ENCODE results near the gene DNAH2. TPM values are rescaled to one million over a fixed set of nuclear protein-coding genes. Genes with fewer than 3 reads are reported as not detected.
A peak's percentile ranks its signal among the peaks of the same experiment; 100 is the strongest.

Gene DNAH2
- total and polyA plus RNA-seq, 2 experiments from 2014 or later, result 0.77 to 2.1 TPM

- no peak for DNase-seq (ENCODE audit: low spot score)
- no peak overlapping the region for H2AFZ ChIP-seq
- no peaks in the 10 kb centered on the region for H3K9me2 ChIP-seq (replicated peaks; ENCODE audit: insufficient read depth)
- H3K4me1 ChIP-seq (ENCODE audit: insufficient read depth), result peaks cover 34% of the 10 kb centered on the region
- H3K27ac ChIP-seq, result peak overlapping the region; percentile 97
- no peaks in the 10 kb centered on the region for H4K20me1 ChIP-seq (ENCODE audit: insufficient read depth, poor library complexity, severe bottlenecking)
- no peak overlapping the region for H3K4me3 ChIP-seq
- WGBS (ENCODE audit: low lambda C conversion rate, missing lambda C conversion rate), result 42% methylated on average over 3 of the region's 3 CpGs
- TF ChIP-seq EZH2 (IDR thresholded peaks at IDR 0.05; ENCODE audit: borderline replicate concordance) (no peak), EZH2phosphoT487 (IDR thresholded peaks at IDR 0.05; ENCODE audit: low read depth, severe bottlenecking, unreplicated experiment) (no peak)
- TF ChIP-seq, protein P1, sequence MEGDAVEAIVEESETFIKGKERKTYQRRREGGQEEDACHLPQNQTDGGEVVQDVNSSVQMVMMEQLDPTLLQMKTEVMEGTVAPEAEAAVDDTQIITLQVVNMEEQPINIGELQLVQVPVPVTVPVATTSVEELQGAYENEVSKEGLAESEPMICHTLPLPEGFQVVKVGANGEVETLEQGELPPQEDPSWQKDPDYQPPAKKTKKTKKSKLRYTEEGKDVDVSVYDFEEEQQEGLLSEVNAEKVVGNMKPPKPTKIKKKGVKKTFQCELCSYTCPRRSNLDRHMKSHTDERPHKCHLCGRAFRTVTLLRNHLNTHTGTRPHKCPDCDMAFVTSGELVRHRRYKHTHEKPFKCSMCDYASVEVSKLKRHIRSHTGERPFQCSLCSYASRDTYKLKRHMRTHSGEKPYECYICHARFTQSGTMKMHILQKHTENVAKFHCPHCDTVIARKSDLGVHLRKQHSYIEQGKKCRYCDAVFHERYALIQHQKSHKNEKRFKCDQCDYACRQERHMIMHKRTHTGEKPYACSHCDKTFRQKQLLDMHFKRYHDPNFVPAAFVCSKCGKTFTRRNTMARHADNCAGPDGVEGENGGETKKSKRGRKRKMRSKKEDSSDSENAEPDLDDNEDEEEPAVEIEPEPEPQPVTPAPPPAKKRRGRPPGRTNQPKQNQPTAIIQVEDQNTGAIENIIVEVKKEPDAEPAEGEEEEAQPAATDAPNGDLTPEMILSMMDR (IDR thresholded peaks at IDR 0.05; ENCODE audit: poor library complexity), result no peak
- no peaks in the 10 kb centered on the region for H3K9me3 ChIP-seq (ENCODE audit: low read depth)
- H3K79me2 ChIP-seq, result peaks cover 28% of the 10 kb centered on the region
- no peaks in the 10 kb centered on the region for H3K36me3 ChIP-seq (replicated peaks; ENCODE audit: insufficient read depth, low read depth)
- H3K27me3 ChIP-seq, result no peaks in the 10 kb centered on the region
- H3K4me2 ChIP-seq, result peak overlapping the region; percentile 73
Observed at GRCh38 chr17:7880076-7880868, 162.7 kb downstream of the DNAH2 start.

DNA sequence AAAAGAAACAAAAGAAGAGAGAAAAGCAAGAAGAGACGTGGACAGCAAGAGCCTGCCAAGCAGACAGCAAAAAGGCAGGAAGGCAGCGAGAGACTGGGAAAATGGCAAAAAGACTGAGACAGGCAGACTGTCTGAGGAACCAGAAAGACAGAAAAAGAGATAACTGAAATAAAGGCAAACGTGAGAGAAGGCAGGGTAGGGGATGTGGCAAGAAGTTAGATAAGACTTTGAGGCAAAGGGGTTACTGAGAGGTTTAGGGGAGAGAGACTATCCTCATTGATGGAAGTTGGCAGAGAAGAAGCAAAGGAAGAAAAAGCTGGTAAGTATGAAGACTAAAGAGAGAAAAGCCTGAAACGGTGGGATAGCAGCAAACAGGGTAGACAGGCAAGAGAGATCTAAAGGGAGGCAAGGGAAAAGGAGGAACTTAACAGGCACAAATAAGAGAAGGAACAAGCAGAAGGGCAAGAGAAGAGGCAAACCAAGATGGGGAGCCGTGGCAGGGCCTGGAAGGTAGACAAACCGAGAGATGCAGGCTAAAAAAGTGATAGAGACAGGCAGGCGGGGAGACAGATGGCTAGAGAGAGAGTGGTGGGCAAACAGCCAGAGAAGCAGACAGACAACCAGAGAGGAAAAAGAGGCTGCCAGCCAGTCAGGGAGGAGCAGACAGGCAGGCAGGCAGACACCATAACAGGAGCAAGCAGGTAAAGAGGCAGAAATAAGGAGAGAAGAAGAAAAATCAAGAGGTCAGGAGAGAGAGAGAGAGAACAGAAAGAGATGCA lies 163.9 kb downstream of the DNAH2 start:
- DNase-seq (ENCODE audit: low spot score), result peak; percentile 32
- peak overlapping the region; percentile 73 for H3K4me2 ChIP-seq
- H3K9me3 ChIP-seq (ENCODE audit: low read depth), result no peaks in the 10 kb centered on the region
- H3K27ac ChIP-seq, result peak overlapping the region; percentile 97
- no peak overlapping the region for H3K4me3 ChIP-seq
- H3K36me3 ChIP-seq (replicated peaks; ENCODE audit: insufficient read depth, low read depth), result no peaks in the 10 kb centered on the region
- H3K27me3 ChIP-seq, result no peaks in the 10 kb centered on the region
- peaks cover 34% of the 10 kb centered on the region for H3K4me1 ChIP-seq (ENCODE audit: insufficient read depth)
- 53% methylated on average over 7 of the region's 7 CpGs for WGBS (ENCODE audit: low lambda C conversion rate, missing lambda C conversion rate)
- H3K9me2 ChIP-seq (replicated peaks; ENCODE audit: insufficient read depth), result no peaks in the 10 kb centered on the region
- peaks cover 35% of the 10 kb centered on the region for H3K79me2 ChIP-seq
- TF ChIP-seq, protein P1 (IDR thresholded peaks at IDR 0.05; ENCODE audit: poor library complexity), result no peak
- no peak for TF ChIP-seq EZH2phosphoT487 (IDR thresholded peaks at IDR 0.05; ENCODE audit: low read depth, severe bottlenecking, unreplicated experiment)
- TF ChIP-seq EZH2 (IDR thresholded peaks at IDR 0.05; ENCODE audit: borderline replicate concordance), result no peak
- H2AFZ ChIP-seq, result no peak overlapping the region
- H4K20me1 ChIP-seq (ENCODE audit: insufficient read depth, poor library complexity, severe bottlenecking), result no peaks in the 10 kb centered on the region

GRCh38 chr17:7882068-7882467 lies 164.5 kb downstream of the DNAH2 start:
- peak overlapping the region; percentile 73 for H3K4me2 ChIP-seq
- H3K9me2 ChIP-seq (replicated peaks; ENCODE audit: insufficient read depth), result no peaks in the 10 kb centered on the region
- H3K4me1 ChIP-seq (ENCODE audit: insufficient read depth), result peaks cover 34% of the 10 kb centered on the region
- H3K27me3 ChIP-seq, result no peaks in the 10 kb centered on the region
- no peak for DNase-seq (ENCODE audit: low spot score)
- H4K20me1 ChIP-seq (ENCODE audit: insufficient read depth, poor library complexity, severe bottlenecking), result no peaks in the 10 kb centered on the region
- H3K79me2 ChIP-seq, result peaks cover 35% of the 10 kb centered on the region
- no peaks in the 10 kb centered on the region for H3K36me3 ChIP-seq (replicated peaks; ENCODE audit: insufficient read depth, low read depth)
- H3K9me3 ChIP-seq (ENCODE audit: low read depth), result no peaks in the 10 kb centered on the region
- TF ChIP-seq, protein P1 (IDR thresholded peaks at IDR 0.05; ENCODE audit: poor library complexity), result no peak
- no peak for TF ChIP-seq EZH2phosphoT487 (IDR thresholded peaks at IDR 0.05; ENCODE audit: low read depth, severe bottlenecking, unreplicated experiment)
- TF ChIP-seq EZH2 (IDR thresholded peaks at IDR 0.05; ENCODE audit: borderline replicate concordance), result no peak
- no peak overlapping the region for H3K4me3 ChIP-seq
- peak overlapping the region; percentile 97 for H3K27ac ChIP-seq
- H2AFZ ChIP-seq, result no peak overlapping the region
- WGBS (ENCODE audit: low lambda C conversion rate, missing lambda C conversion rate), result 71% methylated on average over 7 of the region's 7 CpGs

Measured in hepatocyte (in vitro differentiated cells).